COLO829 (cell line): ENCODE data around the gene CCDC178.
"Not testable (repeated sequence)": the region's sequence is repeated elsewhere in the genome, so short reads cannot be mapped to it uniquely, and the experiment has no call there.

Experiments used
- DNase-seq: peaks from one replicate; pipeline ENCODE4 v3.0.0; 2012; ENCODE audit warnings: low spot score

CCDC178 gene

DNA sequence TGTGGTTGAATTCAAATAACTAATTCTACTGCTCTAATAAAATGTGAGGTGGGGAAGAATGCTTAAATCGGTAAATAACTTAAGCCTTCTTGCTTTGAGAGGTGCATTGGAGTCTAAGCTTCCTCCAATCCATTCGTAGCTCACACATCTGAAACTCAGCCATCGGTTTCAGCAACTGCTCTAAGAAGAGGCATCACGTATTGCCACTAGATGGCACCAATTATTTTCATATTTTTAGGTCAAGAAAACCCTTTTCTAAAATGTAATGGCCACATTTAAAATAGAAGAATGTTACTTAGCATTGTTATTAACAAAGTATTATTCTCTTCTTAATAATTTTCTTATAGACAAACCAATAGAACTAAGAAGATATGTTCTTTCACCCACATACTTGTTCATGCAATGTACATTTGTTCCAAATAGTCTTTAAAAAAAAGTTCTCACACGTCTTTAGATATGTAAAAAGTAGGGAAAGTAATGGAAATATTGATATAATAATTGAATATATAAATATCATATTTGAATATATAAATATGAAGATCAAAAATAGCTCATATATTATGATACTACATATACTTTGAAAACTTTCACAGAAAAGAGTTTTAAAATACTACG lies 229.8 kb downstream of the CCDC178 start:
- DNase-seq: peak; percentile 6

DNA sequence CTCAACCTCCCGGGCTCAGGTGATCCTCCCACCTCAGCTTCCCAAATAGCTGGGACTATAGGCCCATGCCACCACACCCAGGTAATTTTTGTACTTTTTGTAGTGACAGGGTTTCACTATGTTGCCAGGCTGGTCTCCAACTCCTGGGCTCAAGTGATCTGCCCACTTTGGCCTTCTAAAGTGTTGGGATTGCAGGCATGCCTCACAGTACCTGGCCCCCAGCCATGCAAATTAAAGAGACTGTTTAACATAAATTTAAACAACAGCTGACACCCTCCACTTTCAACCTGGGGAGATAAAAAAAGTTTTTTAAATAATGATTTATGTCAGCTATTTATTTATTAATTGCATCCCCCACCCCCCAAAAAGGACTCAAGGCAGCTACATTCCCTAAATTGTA lies 234.7 kb downstream of the CCDC178 start:
- DNase-seq: no peak

DNA sequence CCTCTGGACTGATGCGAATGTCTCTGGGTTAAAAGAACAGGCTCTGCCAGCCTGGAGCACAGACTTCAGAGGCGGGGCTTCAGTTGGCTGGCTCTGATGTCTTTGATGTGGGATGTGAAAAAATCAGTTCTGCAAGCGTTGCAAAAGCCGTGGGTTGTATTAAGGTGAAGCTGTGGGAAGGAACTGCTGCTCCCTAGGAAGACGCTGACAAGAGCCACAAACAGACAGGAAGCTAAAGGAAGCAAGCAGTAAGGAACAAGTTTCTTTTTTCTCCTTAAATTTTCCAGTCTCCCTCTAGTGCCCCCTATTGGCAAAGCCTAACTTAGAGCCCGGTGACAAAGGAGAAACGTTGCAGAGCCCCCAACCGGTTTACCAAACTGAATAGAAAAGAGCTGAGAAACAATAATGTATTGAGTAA lies 239.0 kb downstream of the CCDC178 start:
- peak; percentile 38 for DNase-seq

DNA sequence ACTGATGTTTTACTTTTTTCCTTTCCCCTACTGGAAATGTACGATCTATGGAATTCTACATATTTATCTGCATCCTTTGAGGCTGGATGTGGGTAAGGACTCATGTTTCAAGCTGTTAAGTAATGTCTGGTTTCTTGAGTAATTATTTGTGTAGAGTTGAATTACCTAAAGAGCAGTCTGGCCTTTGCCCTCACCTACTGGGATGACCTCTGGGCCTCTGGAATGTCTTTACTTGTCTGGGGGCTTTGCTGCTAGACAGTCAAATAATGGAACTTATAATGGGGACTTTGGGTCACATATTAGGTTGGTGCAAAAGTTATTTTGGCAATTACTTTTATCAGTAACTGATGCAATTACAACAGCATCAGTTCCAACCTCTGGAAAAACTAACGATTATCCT lies 244.7 kb downstream of the CCDC178 start:
- DNase-seq: no peak

DNA sequence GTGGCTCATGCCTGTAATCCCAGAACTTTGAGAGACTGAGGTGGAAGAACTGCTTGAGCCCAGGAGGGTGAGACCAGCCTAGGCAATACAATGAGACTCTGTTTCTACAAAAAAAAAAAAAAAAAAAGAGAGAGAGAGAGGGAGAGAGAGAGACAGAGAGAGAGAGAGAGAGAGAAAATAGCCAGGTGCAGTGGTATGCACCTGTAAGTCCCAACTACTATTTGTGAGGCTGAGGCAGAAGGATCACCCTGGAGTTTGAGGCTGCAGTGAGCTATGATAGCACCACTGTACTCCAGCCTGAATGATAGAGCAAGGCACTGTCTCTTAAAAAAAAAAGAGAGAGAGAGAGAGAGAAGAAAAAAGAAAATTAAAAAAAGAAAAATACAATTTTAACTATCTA lies 245.7 kb downstream of the CCDC178 start:
- no peak for DNase-seq

DNA sequence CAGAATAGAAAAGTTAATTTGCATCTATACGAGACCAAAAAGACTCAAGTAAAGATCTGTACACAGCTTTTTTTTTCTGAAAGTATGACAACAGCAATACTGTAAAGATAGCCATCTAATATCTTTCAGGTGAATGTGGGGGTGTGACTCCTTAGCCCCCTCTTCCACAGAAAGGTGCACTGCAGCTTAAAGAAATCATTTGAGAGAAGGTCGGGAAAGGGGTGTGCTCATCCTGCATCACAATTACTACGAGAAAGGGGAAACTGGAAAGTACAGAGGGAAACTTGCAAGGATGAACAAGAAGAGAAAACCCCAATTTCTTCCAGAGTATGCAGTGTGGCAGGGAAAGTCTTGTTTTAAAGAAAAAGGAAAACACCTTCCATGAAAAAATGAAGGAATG lies 255.6 kb downstream of the CCDC178 start:
- no peak for DNase-seq

DNA sequence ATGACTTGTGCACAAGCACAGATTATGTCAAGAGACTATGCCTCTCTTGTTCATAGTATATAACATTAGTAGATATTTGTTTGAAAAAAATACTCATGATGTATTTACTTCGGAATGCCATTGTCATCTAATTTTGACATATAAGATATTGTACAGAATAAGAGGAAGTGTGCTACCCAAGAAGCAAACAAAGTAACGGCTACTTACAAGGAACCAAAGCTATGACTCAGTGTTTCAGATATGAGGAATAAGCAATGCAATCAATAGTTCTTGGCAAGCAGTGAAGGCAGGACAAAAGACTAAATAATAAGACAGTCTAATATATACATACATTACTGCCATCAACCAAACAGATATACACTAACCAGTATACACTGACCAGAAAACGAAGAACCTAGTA lies 256.3 kb downstream of the CCDC178 start:
- no peak for DNase-seq

DNA sequence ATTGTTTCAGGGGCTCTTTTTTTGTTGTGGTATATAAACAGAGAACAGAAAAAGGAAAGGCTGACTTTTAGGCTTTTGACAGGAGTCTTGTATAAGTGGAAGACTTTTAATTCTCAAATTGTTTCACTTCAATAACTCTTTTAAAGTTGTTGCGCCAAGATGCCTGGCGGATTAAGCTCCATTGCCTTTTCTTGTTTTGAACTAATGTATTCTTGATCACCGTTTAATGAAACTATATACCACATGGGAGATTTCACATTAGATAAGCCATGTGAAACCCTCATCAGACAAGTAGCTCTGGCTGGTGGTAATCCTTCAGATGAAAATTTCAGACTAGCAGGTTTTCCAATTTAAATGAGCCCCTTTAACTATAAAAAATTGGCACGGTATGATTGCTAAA lies 257.4 kb downstream of the CCDC178 start:
- no peak for DNase-seq

DNA sequence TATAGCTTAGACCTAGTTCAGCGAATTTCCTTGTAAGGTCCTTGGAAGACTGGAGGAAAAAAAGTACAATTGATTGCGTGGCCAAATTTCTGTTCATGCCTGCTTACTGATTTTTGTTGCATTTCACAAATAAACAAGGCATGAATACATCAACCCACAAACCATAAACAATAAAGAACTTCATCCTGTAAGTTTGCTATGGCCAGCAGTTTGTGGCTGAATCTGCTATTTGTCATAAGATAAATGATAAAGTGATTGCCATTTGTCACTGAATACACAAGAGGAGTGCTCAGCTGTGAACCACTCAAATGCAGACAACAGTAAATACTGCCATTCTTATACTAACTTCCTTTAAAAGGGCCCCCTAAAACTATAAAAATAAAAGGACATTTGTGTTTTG lies 259.5 kb downstream of the CCDC178 start:
- no peak for DNase-seq

DNA sequence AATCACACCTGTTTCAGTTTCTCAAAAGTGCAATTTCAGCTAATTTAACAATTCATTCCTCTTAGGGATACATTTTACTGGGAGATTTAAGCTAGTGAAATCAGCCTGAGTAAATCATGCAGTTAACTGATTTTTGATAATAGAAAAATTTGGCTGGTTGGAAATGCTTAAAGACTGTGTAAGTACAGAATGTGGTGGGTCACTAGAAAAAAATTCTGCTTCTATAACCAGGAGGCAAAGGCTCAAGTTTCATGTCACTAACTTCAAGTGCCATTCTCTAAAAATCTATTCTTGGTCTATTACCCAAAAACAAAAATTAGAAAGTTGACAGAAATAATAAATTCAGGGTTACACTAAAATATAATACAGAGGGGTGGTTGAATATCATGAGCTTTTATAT lies 271.3 kb downstream of the CCDC178 start:
- no peak for DNase-seq

DNA sequence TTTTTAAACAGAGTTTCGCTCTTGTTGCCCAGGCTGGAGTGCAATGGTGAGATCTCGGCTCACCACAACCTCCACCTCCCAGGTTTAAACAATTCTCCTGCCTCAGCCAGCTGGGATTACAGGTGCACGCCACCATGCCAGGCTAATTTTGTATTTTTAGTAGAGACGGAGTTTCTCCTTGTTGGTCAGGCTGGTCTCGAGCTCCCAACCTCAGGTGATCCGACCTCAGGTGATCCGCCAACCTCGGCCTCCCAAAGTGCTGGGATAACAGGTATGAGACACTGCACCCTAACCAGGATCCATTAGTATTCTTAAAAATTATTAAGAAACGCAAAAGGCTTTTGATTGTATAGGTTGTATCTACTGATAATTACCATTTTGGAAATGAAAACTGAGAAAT lies 276.4 kb downstream of the CCDC178 start:
- DNase-seq: not testable (repeated sequence)

DNA sequence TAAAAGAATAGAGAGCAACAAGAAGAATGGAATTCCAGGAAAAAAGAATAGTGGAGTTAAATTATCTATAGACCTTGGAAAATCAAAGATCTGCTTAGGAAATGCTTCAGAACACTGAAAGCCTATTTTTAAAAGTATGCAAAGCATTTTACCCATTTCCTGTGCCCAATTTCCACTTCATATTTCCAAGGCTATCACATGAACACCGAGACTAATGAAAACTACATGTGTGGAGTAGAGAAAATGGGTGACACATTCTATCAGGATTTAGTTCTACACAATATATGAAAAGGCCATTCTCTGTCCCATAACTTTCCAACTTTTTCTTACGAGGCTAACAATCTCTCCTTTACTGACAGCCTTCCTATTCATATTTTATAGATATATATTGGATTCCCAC lies 279.4 kb downstream of the CCDC178 start:
- peak; percentile 14 for DNase-seq

DNA sequence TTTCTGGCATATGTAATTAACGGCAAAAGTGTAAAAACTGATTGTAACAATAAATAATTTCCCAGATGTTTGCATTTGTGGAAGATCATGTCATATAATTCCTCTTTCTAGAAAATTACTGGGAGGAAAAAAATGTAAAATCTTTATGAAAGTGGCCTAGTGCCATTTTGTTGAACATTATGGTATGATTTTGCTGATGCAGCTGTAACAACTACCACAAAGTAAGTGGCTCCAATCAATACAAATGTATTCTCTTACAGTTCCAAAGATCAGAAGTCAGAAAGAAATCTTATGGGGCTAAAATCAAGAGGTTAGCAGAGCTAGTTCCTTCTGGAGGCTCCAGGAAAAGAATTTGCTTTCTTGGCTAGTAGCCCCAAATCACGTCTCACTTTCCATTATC lies 281.4 kb downstream of the CCDC178 start:
- DNase-seq: no peak

DNA sequence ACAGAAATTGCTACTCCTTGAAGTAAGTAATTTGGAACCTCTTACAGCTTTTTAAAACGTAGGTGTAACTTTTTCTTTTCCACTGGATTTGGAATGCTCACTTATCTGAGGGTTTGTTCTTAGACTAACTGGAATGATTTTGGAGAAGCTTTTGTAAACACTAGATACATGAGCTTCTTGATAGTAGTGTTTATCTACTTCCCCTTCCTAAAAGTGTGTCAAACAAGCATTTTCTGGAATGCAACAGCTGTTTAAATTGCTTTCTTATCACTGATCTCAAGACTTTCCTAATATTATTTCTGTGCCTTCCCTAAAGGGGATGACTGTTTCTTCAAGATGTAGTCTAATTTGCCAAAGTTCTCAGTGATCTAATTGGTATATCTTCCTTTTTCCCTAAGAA lies 282.6 kb downstream of the CCDC178 start:
- no peak for DNase-seq

DNA sequence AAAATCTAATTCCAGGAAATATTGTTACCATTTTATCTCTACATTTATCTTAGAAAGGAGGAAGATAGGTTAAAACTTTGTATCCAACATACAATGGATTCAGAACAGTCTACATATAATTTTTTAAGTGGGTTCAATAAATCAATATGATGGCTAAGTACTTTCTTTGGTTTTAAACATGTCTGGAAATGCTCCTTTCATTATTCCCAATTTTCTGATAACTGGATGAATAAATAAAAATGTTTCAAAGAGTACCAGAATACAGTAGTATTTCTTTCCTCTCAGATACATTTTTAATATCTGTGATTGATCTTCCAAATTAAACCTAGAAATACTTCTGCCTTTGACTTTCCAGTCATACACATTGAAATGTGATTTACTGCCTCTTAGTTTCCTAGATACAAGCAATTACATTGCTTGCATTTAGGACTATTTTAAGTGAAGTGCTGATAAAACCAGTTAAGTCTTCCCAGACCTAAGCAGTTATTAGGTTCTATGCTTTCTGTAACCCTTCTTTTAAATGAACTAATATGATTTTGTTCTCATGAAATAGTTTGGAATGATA lies 283.5 kb downstream of the CCDC178 start:
- DNase-seq: no peak

DNA sequence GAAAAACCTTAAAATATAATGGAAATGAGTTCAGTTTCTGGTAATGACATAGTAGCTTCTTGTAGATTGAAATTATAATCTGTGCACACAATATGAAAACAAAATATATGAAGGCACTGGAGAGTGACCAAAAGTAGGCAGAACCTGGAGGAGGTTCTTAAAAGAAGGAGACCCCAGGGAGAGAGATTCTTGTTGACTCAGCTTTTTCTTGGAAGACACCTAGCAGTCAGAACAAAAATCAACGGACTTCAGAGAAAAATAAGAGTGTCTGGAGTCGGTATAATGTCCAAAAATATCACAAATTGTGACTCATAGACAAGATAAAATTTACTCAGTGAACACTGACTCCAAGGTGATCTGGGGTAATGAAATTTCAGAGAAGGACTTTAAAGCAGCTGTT lies 286.5 kb downstream of the CCDC178 start:
- no peak for DNase-seq

DNA sequence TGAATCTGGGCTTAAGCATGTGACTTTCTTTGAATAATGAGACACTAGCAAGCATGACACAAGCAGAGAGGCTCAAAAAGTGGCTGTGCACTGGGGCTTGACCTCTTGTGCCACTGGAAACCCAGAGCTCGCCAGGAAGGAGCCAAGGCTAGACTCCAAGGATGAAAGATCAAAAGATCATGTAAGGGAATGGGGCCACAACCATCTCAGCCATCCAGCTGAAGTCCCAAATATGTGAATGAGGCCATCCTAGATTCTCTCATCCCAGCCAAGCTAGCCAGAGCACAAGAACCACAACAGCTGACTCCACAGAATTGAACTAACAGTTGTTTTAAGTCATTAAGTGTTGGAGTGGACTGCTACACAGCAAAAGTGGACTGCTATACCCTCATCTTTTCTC lies 288.1 kb downstream of the CCDC178 start:
- no peak for DNase-seq

DNA sequence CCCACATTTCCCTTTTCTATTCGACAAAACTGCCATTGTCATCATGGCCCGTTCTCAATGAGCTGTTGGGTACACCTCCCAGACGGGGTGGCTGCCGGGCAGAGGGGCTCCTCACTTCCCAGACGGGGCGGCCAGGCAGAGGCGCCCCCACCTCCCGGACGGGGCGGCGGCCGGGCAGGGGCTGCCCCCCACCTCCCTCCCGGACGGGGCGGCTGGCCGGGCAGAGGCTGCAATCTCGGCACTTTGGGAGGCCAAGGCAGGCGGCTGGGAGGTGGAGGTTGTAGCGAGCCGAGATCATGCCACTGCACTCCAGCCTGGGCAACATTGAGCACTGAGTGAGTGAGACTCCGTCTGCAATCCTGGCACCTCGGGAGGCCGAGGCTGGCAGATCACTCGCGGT lies 292.7 kb downstream of the CCDC178 start:
- DNase-seq: not testable (repeated sequence)

DNA sequence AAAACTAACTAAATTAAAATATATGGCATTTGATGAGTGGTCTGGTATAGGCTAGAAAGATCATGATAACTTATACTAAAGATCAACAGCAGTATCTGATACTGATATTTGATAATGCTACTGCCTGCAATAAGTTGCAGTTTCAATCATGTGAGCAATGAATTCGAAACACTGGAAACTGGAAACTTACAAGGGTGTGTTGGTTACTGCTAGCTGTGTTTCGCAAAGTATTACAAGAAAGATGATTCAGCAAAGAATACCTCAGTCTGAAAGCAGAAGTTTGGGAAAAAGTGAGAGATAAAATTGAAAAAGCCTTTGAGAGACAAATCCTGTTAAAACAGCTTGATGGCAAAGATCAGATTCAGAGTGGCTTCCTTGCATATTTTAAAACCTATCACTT lies 294.5 kb downstream of the CCDC178 start:
- DNase-seq: no peak

DNA sequence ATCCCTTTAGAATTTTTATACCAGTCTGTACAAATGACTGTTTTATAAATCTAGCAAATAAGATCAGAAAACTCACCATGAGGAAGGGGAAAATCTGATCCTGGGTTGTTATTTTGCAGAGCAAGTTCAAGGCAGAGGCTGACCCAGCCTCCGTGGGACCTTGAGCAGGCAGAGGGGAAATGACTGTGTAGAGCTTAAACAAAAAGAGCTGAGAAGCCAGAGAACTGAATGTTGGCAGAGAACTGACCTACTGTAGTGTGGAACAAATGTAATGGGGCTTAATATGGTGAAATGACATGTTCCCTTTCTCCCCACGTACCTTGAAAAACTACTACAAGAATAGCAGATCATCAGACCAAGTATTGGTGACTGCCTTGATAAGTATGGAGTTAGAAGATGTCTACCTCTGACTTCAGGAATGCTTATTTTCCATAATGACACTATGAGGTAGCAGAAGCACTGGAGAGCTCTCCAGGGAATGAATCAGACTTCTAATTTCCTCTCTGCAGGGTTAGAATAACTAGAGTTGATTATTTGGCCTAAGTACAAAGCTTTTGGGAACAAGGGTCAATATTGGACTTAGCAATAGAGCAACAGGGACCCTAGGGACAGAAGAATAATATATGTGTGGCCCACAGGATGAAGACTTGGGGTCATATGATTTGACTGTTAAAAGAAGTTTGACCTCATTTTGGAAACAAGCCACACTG lies 304.4 kb downstream of the CCDC178 start:
- no peak for DNase-seq

DNA sequence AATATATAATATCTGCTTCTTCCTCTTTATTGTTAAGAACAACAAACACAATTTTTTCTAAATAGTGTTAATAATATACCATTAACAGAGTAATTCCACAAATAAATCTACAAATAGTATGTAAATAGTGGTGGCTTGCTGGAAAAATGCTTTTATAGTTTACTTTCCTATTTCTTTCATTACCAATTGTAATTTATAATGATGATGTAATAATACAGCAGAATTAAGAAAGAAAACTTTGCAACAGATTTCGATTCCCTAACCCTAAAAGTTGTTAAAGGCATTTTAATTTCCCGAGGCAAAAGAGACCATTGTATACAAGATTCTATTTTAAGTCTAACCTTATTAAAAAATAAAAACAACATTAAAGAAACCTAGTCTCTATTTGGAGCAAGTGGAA lies 307.9 kb downstream of the CCDC178 start:
- no peak for DNase-seq

DNA sequence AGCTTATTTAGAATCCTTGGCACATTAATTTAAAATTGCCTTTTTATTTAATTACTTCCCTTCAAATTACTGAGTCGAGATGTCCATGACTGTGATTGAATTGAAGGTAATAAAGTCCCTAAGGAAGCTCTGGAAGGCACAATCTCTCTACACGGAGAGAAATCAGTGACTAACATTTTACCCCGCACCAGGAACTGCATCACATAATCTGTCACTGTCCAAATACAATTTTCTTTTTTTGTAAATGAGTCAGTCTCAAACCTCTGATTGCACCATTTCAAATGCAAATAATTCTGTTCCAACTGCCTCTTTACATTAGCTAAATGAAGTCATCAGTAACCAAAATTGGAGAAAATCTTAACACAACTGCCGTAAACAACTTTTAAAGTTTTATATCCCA lies 311.9 kb downstream of the CCDC178 start:
- DNase-seq: no peak

DNA sequence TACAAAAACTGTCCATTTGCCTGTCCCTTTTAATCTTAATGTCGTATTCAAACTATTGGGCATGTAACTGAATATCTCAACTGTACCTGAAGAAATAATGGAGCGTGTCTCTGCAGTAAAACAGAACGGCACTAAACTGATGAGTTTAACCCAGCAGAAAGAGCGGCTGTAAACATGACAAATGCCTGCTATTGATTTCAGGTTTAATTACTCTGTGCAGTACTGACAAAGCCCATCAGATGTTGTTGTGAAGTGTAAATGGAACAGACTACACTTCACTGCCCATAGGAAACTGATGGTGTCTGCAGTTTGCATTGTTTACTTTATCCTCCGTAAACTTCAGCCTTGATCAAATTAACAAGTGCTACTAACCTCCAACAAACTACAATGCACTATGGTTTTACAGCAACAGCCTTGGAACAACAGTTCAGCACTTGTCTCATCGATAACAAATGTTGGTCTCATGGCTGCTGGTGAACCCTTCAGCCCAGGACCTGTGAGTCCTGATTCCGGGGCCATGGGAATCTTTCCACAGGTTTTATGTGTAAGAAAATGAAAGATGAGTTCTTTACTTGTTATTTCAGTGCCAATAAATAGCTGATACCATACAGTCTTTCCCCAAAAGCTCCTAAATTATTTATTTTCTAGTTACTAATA lies 316.5 kb downstream of the CCDC178 start:
- no peak for DNase-seq
